Activated naive CD8-positive, alpha-beta T cell treated with anti-CD3 and anti-CD28 coated beads, Interleukin-2, amount 50 U/mL, for 16 hours (primary cell): ENCODE results near the gene ITPA.
A peak's percentile ranks its signal among the peaks of the same experiment; 100 is the strongest.

Experiments
- DNase-seq: peaks from one replicate; pipeline ENCODE4 v3.0.0-alpha.2; 2020; ENCODE audit warnings: low read depth, low spot score

The ITPA gene

DNA sequence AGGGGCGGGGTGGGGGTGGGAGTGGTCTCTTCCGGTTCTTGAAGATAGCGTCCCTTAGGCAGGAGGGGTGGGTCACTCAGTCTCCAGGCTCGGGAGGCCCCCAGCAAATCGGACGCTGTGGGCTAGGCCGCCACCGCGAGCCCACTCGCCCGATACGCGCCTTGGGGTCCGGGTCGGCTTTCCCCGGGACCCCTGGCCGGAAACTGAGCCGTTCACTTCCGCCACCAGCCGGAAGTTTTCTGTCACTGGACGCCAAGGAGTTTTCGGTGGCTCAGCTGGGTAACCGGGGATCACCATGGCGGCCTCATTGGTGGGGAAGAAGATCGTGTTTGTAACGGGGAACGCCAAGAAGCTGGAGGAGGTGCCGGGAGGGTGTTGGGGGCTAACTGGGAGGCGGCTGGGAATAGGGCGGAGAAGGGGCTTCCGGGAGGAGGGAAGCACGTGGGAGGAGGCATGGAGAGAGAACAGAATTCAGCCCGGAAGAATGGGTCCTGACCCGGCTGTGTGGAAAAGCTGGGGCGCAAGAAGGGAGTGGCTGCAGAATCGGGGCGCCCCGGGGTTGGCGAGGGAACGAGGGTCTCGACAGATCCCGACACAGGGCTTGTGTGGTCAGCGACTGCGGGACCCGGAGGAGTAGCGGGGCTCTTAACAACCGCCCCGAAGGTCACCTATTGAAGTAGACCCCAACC is at the start of gene ITPA:
TSS of gene ITPA (plus strand) at position 242 of the 689 bp plus-strand sequence. CDS start at position 296, 54 bp downstream.
- peak; percentile 19 for DNase-seq

DNA sequence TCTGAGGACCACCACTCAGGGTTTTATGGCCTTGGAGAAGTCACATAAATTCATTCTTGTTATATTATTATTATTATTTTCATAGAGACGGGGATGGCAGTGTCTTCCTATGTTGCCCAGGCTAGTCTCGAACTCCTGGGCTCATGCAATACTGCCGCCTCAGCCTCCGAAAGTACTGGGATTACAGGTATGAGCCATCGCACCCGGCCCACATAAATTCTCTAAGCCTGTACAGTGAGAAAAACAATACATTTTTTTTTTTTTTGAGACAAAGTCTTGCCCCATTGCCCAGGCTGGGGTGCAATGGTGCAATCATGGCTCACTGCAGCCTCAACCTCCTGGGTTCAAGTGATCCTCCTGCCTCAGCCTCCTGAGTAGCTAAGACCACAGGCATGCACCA is 48.9 kb upstream of the ITPA start:
- no peak for DNase-seq

DNA sequence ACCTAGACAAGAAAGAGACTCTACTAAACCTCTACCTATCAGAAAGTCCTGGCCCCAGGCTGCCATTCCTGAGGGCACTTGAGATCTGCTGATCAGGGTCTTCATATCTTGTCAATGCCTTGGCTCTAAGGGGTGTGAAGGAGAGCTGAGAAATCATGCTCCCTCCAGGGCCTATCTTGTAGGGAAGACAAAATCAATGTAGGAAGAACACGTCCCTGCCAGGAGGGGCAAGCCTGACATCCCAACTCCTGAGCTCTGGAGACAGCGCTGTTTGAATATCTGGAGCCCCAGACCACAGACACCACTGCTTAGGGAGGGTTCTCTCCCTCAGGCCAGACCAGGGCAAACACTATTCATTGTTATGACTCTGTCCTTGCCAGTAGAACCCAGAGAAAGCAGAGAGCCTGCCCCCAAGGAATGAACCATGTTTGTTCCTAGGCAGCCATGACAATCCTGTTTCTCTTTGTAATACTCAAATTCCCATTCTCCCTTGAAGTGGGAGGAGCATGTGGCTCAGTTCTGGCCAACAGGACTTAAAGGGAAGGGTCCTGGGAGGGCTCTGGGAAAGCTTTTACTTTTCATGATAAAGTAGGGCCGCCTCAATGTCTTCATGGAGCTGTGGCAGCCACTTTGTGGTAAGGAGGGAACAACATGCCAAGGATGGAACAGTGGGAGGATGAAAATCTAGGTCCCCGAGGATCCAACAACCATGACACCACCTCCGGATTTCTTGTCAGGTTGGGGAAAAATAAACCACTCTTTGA is 47.8 kb upstream of the ITPA start:
- DNase-seq: no peak

DNA sequence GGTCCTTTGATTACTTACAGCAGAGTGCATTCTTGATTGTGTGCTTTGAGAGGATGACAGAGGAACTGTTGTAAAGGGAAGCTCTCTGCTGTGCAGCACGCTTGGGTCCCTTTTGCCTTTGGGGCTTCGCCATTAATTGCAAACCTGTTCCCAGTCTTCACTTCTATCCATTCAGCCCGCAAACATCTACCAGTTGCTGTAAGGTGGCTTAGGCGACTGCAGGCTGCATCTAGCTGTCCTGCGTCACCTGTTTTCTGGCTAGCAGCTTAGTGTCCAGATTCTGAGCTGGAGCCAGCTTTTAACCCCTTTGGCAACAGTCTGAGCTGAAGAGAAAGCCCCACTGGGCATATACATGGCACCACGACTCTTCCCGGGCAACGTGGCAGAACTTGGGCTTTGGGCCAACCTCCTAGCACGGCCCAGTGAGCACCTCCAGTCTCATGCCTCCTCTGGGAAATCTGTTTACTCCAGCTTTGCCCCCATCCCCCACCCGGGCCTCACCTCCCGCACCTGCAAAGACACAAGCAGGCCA is 47.2 kb upstream of the ITPA start:
- DNase-seq: no peak

DNA sequence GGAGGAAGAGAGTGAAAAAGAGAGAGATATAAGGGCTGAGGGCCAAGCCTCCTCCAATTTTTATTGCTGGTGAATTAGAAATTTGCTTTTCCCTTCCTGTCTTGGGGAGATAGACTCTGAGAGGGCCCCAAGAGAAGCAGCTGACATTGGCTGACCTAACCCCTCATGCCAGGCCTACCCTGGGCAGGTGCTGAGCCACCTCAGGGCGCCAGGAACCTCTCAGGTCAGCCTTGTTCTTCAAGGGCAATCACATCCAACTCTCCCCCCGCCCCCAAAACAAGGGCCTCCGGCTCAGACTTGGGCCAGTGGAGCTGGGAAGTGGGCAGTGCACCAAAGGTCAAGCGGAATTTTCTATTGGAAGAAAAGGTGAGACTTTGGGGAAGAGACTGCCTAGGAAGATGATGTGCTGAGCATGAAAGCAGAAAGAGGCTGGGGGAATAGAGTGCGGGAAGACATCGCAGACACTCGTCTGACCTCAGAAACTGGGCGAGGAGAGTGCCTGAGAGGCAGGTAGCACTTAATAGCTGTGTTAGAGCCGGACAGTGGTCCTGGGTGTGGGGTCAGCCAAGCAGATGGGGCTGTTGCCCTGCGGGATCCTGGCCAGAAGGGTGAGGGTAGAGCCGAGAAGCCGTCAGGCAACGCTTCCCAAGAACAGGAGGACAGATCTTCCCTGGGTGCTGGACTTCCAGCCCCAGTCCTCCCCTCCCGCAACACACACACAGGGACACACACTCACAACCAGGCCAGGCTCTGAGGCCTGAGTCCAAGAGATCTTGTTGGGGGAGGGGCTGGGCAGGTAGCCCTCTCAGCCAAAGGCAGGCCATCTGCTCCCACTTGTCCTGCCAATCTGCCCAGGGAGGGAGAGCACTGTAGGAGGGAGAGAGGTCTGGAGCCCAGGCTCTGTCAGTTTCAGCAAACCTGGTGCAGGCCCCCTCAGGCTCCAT is 45.9 kb upstream of the ITPA start:
- no peak for DNase-seq

DNA sequence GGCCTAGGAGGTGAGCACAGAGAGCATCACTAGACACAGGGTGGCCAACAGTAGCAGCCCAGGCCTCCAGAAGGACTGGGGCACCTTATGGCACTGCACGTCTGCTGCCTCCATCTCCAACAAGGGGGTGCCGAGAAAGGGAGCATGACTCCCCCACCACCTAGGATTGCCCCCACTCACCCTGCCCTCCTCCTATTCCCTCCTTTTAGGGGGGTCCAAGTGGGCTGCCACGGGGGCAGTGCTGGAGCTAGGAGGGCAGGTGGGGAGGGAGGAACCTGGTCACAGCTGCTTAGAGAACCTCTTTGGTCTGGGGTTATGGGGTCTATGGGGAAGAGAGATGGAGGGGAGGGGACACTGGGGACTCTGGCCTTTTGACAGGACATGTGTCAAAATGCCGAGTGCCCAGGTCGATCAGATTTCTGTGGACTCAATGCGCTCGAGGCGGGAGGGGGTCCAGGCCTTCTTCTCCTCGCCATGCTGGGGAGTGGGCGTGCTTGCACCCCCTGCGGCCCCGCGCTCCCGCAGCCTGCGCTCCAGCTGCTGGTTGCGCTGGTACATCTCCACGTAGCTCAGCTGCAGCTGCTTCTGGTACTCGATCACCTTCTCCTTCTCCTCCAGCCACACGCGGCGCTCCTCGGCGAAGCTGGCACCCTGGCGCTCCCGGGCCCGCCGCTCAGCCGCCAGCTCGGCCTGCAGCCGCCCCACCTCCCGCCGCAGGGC is 45.1 kb upstream of the ITPA start:
- no peak for DNase-seq

DNA sequence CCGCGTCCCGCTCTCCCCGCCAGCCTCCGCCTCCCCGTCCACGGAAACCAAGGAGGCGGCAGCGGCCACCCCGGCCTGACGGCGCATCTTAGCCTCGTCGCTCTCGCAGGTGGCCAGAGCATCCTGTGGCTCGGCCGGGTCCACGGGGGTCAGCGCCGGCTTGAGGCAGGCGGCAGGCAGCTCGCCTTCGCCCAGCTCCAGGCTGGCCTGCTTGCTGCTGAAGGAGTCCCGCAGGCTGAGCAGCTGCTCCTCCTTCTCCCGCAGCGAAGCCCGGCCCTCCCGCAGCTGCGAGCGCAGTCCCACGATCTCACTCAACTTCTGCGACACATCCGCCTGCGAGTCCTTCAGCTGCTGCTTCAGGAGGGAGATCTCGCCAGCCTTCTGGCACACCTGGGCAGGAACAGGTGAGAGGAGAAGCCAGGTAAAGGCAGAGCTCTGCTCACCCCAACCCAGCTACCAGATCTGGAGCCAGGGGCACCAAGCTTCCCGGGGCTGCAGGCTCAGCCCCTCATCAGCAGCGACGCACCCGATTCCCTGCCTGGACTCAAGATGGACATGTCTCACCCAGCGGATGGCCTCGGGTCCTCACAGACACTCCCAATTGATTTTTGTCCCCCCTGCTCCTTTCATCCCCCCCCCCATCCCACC is 44.4 kb upstream of the ITPA start:
- DNase-seq: no peak

DNA sequence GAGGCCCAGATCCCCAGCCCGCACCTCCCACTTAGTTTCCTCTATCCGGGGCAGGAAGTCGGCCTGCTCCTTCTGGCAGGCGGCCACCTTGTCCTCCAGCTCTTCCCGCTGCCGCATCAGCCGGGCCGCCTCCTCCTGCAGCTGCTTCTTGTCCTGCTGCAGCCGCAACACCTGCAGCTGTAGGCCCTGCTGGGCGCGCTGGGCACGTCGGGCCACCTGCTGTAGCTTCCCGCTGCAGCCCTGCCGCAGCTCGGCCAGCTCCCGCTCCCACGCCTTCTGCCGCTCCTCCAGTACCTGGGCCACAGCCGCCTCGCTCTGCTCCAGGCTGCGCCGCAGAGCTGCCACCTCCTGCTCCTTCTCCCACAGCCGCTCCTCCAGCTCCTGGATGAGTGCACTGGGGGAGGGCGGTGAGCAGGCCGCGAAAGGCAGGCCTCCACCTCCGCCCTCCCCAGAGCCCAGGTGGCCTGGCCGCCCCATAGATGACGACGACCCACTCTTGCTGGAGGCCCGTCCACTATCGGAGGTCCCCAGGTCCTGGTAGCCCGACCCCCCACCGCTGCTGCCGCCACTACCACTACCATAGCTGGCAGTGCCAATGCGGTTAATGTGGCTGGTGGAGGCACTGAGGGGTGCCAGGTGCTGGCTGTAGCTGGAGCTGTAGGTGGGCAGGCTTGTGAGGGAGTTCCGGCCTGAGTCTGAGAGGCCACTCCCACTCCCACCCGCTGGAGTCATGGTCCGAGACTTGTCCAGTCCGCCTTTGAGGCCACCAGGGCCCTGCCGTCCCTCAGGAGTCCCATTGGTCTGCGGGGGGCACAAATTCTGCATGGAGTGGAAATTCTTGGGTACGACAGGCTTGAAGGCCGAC is 43.6 kb upstream of the ITPA start:
- no peak for DNase-seq

DNA sequence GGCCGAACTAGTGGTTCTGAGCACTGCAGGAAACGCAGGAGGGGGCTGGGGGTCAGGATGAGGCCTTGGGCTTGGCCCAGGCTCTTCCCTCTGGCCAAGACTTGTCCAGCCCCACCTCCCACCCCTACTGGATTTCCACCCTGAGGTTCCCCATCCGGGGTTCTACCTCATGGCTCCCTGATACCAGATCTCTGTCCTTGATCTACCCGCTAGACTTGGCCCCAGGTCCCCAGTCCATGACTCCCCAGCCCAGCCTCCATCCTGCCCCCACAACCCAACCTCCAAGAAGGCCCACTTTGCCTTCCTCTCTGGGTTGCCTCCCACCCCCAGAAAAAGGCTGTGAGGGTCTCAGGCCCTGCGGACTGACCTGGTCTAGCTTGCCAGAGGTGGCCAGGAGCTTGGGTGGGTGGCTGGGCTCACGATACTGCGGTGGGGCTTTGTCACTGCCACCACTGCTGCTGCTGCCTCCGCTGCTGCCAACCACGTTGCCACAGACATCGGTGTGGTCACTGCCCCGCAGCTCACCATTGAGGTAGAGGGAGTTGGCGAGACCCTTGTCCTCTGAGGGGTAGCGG is 42.9 kb upstream of the ITPA start:
- DNase-seq: no peak

DNA sequence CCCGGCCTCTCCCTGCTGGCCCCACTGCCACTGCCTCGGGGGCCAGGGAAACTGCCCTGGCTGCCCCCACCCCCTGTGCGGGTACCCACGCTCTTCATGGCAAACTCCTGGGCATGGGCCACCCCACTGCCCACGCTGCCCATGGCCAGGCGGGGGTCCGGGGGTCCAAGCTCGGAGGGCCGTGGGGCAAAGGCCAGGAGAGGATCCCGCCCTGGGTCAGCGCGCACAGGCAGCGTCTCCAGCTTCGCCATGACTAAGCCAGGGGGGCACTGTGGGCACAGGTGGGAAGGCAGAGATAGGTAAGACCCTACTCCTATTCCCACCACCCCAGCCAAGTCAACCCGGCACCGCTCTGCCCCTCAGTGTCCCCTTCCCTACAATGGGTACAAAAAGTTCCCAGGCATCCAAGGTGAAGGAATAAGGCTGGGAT is 42.4 kb upstream of the ITPA start:
- DNase-seq: no peak

DNA sequence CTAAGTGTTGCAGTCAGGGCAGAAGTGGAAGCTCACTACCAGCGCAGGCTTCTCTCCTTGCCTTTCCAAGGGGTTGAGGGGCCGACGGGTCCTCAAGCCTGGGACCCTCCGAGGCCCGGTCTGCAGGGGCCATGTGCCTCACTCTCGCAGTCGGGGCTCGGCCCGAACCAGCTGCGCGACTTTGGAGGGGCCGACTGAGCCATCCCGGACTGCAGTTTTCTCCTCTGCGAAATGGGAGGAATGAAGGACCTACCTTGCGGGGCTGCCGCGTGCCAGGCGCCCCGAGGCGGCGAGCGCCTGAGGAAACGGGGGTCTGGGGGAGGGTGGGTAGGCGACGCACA is 41.6 kb upstream of the ITPA start:
- DNase-seq: no peak

DNA sequence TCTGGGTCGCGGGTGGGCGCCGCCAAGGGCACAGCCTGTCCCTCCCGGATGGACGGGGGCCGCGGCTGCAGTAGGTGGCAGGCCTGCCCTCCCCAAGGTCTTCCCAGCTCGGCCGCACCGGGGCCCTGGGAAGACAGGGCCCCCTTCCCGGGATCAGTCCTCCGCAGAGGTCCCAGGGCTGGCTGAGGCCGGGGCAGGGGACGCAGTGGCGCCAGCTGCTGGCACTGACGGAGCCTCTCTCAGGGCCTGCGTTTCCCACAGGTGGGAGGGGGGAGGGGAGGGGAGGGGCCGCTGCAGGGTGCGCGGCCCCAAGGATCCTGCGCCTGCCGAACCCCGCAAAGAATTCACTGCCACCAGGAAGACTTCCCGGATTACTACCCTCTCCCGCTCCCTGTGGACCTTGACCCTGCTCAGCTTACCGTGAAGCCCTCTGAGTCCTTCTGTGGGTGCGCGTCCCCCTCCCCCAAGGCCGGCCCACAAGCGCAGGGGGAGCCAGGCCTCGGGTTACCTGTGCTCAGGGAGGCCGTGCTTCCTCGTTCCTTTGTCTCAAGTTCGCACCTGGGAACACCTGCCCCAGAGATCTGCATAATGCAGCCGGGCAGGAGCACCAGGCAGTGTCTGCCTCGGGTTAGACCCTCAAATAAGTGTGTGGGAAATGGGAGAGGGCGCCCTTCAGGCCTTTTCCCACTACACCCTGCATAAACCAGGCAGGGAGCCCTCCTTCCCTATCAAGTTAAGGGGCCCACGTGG is 41.0 kb upstream of the ITPA start:
- no peak for DNase-seq

DNA sequence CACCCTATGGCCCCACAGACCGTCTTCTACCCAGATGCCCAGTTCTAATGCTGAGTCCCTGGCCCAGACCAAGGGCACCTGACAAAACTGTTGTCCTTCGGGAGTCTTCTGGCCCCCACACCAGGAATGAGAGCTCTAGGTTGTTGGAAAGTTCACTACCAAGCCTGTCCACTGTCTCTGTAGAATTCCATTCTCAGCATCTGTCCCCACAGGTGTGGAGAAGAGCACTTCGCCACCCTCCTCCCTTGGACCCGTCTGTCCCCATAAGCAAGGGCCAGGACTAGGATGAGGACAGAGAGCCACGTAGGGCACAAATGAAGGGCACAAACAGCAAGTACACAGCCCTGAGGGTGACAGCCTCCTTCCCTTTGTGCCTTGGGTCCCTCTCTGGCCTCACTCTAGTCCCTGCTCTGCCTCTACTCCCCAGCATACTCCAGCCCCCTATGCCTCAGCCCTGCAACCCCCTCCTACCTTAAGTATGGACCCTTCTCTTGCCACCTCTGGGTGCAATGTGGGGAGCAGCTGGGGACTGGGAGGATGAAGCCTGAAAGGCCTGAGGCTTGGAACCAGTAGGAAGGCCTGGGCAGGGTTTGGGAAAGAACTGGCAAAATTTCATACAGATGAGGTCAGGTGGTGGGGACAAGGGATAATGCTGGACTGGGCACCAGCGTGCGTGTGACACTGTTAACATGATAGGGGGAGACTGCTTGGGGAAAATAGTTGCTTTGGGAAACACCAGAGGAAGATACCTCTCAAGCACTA is 40.3 kb upstream of the ITPA start:
- DNase-seq: no peak

DNA sequence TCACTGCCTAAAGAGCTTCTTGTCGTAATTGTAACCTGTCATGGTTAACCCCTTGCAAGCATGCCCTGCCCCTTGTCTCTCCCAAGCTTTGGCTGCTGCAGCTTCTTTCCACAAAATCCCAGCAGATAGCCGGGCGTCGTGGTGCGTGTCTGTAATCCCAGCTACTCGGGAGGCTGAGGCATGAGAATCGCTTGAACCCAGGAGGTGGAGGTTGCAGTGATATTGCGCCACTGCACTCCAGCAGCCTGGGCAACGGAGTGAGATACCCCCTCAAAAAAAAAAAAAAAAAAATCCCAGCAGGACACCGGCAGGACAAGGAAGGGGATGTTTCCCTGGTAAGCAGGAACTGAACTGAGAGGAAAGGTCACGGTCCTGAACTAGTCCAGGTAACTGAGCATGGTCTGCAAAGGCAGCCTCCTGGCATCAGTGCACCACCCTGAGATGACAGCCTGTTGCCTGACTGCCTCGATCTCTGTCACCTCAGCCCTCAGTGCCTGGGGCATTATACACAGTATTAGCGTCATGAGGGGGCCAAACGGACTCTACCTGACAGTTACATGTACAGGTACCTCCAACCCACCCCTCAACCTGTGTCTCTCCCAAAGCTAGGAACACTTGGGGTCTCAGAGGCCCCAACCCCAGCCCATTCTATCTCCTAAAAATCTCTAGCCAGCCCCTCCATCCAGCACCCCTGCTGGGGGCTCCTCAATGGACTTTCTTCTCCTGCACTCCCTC is 37.7 kb upstream of the ITPA start:
- no peak for DNase-seq

DNA sequence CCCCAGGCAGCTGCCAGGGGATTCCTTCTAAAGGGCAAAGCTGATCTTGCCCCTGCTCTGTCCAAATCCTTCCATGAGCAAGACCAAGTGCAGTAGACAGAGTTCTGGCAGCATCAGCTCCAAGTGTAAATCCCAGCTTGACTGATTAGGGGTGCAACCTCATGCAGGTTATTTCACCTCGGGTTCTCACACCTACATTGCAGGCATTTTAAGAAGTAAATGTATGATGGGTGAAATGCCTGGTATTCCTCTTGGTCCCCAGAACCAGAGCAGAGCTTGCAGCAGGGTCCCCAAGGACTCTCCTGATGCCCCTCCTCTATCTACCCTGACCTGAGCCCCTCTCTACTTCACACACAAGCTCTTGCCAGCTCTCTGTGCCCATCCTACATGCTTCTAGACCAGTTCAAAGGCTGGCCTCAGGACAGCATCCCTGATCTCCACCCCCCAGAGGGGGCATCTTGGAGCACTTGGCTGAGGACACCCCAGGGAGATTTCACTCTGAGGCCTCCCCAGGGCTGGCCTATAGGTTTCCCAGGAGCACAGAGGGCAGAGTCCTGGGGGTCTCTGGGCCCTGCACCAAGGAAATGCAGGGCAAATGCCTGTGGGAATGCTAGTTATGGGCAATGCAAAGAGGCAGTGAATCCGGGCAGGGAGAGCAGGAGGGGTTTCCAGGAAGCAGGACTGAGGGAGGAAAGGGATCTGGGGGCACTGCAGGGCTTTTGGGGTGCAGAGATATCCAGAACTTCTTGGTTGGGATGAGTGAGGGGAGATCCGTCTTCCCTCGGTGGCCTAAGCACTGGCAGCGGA is 37.0 kb upstream of the ITPA start:
- no peak for DNase-seq

DNA sequence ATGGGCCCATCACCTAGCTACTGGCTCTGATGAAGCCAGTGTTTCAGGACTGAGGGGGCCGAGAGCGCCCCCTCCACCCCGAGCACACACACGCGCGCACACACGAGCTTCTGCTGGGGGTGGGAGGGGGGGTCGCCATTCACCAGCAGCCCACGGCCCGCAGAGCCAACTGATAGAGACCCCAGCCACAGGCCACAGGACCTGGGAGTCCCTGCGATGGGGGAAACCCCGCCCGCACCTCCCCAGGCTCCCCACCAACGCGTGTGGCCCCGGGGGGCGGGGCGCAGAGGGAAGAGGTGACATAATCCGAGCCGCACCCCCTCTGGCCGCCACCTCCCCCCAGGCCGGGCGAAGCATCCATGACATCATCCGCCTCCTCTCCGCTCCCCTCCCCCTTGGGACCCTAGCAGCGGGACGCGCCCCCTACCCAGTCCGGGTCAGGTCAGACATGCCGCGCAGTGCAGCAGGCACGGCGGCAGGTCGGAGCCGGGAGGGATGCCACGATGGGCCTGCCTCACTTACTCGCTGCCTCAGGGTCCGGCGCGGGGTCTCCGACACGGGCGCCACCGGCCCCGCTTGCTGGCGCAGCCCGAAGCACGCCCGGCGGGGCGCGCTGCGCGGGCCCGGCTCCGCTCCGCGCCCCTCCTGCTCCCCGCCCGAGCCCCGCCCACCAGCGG is 36.2 kb upstream of the ITPA start, which contains the start of gene LZTS3:
TSS of gene LZTS3 (minus strand) at position 617 of the 677 bp plus-strand sequence. CDS start 6,386 bp downstream, outside the sequence.
- DNase-seq: peak; percentile 72
